HepG2 (cell line): ENCODE data around the gene MBD4. TPM values are rescaled to one million over a fixed set of nuclear protein-coding genes. Genes with fewer than 3 reads are reported as not detected.

Source experiments
- AGO1 ChIP-seq: fragments of 200-400 bp; formaldehyde crosslinking; IDR thresholded peaks from 2 replicates; pipeline ENCODE4 v1.6.1; 2017; ENCODE audit warnings: mild to moderate bottlenecking, low read depth, low read length, moderate library complexity; ENCODE audit not compliant: poor library complexity, severe bottlenecking
- ATF3 ChIP-seq: sonication (generic); formaldehyde crosslinking; IDR thresholded peaks from 2 replicates; pipeline ENCODE4 v1.4.0; 2020; ENCODE audit warnings: missing genetic modification reagents
- JUNB ChIP-seq: sonication (generic); formaldehyde crosslinking; IDR thresholded peaks from 2 replicates; pipeline ENCODE4 v1.8.0; 2022; ENCODE audit warnings: missing genetic modification reagents, mild to moderate bottlenecking, borderline replicate concordance
- MED13 ChIP-seq: sonication (generic); formaldehyde crosslinking; IDR thresholded peaks from 2 replicates; pipeline ENCODE4 v1.5.0; 2020; ENCODE audit warnings: missing genetic modification reagents
- MYNN ChIP-seq: sonication (generic); formaldehyde crosslinking; IDR thresholded peaks from 2 replicates; pipeline ENCODE4 v1.4.0; 2020; ENCODE audit warnings: mild to moderate bottlenecking, low read depth, missing genetic modification reagents
- NAIF1 ChIP-seq: sonication (generic); formaldehyde crosslinking; IDR thresholded peaks from 2 replicates; pipeline ENCODE4 v1.5.0; 2020; ENCODE audit warnings: mild to moderate bottlenecking, missing genetic modification reagents, borderline replicate concordance
- RARG ChIP-seq: sonication (generic); formaldehyde crosslinking; IDR thresholded peaks from 2 replicates; pipeline ENCODE4 v1.4.0; 2020; ENCODE audit warnings: low read depth, mild to moderate bottlenecking, missing genetic modification reagents
- THAP7 ChIP-seq: sonication (generic); formaldehyde crosslinking; IDR thresholded peaks from 2 replicates; pipeline ENCODE4 v1.8.1; 2023; ENCODE audit warnings: mild to moderate bottlenecking, missing genetic modification reagents
- ZBTB1 ChIP-seq: sonication (generic); formaldehyde crosslinking; IDR thresholded peaks from 2 replicates; pipeline ENCODE4 v1.4.0; 2020; ENCODE audit warnings: missing genetic modification reagents, borderline replicate concordance
- ZNF18 ChIP-seq: sonication (generic); formaldehyde crosslinking; IDR thresholded peaks from 2 replicates; pipeline ENCODE4 v1.8.0; 2022; ENCODE audit warnings: mild to moderate bottlenecking, missing genetic modification reagents; ENCODE audit not compliant: insufficient replicate concordance
- ZNF256 ChIP-seq: sonication (generic); formaldehyde crosslinking; conservative IDR thresholded peaks from 2 replicates; pipeline ENCODE4 v1.4.0; 2020; ENCODE audit warnings: missing genetic modification reagents
- ZNF260 ChIP-seq: sonication (generic); formaldehyde crosslinking; IDR thresholded peaks from 2 replicates; pipeline ENCODE4 v1.4.0; 2020; ENCODE audit warnings: missing genetic modification reagents, low read depth, mild to moderate bottlenecking, borderline replicate concordance
- ZNF496 ChIP-seq: sonication (generic); formaldehyde crosslinking; IDR thresholded peaks from 2 replicates; pipeline ENCODE4 v1.8.1; 2023; ENCODE audit warnings: mild to moderate bottlenecking, moderate library complexity, missing genetic modification reagents; ENCODE audit not compliant: insufficient replicate concordance
- ZNF607 ChIP-seq: sonication (generic); formaldehyde crosslinking; IDR thresholded peaks from 2 replicates; pipeline ENCODE4 v1.5.1; 2020; ENCODE audit warnings: missing genetic modification reagents, mild to moderate bottlenecking, borderline replicate concordance
- ZNF724P ChIP-seq: sonication (generic); formaldehyde crosslinking; IDR thresholded peaks from 2 replicates; pipeline ENCODE4 v1.8.0; 2022; ENCODE audit warnings: missing genetic modification reagents, borderline replicate concordance
- polyA plus RNA-seq, 8 experiments: library from polyadenylated mRNA; depleted of rRNA in 3 of 8; stranded (reverse) in 7 of 8; unstranded in 1 of 8; fragments of >200 nt; fragmentation: Illumina TruSeq in 4 of 8; extraction: Trizol in 4 of 8; gene quantifications; 2 replicates each; pipeline versions ENCODE4 v1.2.1 to v1.2.3, GENCODE V29; 2011 to 2016; ENCODE audit warnings: low read depth in 4 of 8, missing spikeins in 1 of 8, mixed read lengths in 1 of 8; ENCODE audit not compliant: insufficient read depth in 1 of 8
- total RNA-seq, 5 experiments: library from RNA; depleted of rRNA; stranded (reverse); fragments of >200 nt; fragmentation: Illumina TruSeq; extraction: Trizol; gene quantifications; 2 replicates each; pipeline ENCODE4 v1.2.3, GENCODE V29; 2016; ENCODE audit warnings: low read depth in 1 of 5
- TF ChIP-seq, protein P1 (sequence below): sonication (generic); formaldehyde crosslinking; IDR thresholded peaks from 2 replicates; pipeline ENCODE4 v1.4.0; 2020; ENCODE audit warnings: mild to moderate bottlenecking, missing genetic modification reagents
- TF ChIP-seq, protein P2 (sequence below): sonication (generic); formaldehyde crosslinking; conservative IDR thresholded peaks from 2 replicates; pipeline ENCODE4 v1.5.0; 2020; ENCODE audit warnings: missing genetic modification reagents
- TF ChIP-seq, protein P3 (sequence below): sonication (generic); formaldehyde crosslinking; IDR thresholded peaks from 2 replicates; pipeline ENCODE4 v1.5.0; 2020; ENCODE audit warnings: missing genetic modification reagents, mild to moderate bottlenecking, borderline replicate concordance
- TF ChIP-seq, protein P4 (sequence below): sonication (generic); formaldehyde crosslinking; conservative IDR thresholded peaks from 2 replicates; pipeline ENCODE4 v1.4.0; 2020; ENCODE audit warnings: mild to moderate bottlenecking, missing genetic modification reagents, moderate library complexity

The MBD4 gene
- total and polyA plus RNA-seq, 2 of the 13 experiments (the other 11 are each of a cell fraction or from before 2014, with no cell fraction given) = 14.9 to 25.3 TPM

GRCh38 chr3:129399145-129399894, 40.4 kb downstream of the MBD4 start (continued):
- no peak for TF ChIP-seq MYNN (CRISPR knock-in tag)
- TF ChIP-seq ZNF607 = no peak
- TF ChIP-seq ZBTB1 = no peak
- no peak for TF ChIP-seq ZNF496 (CRISPR knock-in tag)
- TF ChIP-seq ZNF724P (CRISPR knock-in tag) = no peak
- no peak for TF ChIP-seq THAP7 (CRISPR knock-in tag)
- TF ChIP-seq MED13 = no peak
- TF ChIP-seq ZNF256 (CRISPR knock-in tag) = 0 out of 2 replicates have a peak, but pooled peaks have one; percentile 66
- TF ChIP-seq NAIF1 (CRISPR knock-in tag) = no peak
- TF ChIP-seq RARG (CRISPR knock-in tag) = no peak
- TF ChIP-seq, protein P1, sequence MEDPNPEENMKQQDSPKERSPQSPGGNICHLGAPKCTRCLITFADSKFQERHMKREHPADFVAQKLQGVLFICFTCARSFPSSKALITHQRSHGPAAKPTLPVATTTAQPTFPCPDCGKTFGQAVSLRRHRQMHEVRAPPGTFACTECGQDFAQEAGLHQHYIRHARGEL (CRISPR knock-in tag) = no peak
- TF ChIP-seq JUNB = no peak
- TF ChIP-seq, protein P2, sequence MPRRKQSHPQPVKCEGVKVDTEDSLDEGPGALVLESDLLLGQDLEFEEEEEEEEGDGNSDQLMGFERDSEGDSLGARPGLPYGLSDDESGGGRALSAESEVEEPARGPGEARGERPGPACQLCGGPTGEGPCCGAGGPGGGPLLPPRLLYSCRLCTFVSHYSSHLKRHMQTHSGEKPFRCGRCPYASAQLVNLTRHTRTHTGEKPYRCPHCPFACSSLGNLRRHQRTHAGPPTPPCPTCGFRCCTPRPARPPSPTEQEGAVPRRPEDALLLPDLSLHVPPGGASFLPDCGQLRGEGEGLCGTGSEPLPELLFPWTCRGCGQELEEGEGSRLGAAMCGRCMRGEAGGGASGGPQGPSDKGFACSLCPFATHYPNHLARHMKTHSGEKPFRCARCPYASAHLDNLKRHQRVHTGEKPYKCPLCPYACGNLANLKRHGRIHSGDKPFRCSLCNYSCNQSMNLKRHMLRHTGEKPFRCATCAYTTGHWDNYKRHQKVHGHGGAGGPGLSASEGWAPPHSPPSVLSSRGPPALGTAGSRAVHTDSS (CRISPR knock-in tag) = no peak
- TF ChIP-seq AGO1 = no peak
- TF ChIP-seq, protein P3, sequence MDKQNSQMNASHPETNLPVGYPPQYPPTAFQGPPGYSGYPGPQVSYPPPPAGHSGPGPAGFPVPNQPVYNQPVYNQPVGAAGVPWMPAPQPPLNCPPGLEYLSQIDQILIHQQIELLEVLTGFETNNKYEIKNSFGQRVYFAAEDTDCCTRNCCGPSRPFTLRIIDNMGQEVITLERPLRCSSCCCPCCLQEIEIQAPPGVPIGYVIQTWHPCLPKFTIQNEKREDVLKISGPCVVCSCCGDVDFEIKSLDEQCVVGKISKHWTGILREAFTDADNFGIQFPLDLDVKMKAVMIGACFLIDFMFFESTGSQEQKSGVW (CRISPR knock-in tag) = no peak
- TF ChIP-seq ATF3 (CRISPR knock-in tag) = no peak
- TF ChIP-seq ZNF18 = no peak
- TF ChIP-seq ZNF260 (CRISPR knock-in tag) = no peak
- TF ChIP-seq, protein P4, sequence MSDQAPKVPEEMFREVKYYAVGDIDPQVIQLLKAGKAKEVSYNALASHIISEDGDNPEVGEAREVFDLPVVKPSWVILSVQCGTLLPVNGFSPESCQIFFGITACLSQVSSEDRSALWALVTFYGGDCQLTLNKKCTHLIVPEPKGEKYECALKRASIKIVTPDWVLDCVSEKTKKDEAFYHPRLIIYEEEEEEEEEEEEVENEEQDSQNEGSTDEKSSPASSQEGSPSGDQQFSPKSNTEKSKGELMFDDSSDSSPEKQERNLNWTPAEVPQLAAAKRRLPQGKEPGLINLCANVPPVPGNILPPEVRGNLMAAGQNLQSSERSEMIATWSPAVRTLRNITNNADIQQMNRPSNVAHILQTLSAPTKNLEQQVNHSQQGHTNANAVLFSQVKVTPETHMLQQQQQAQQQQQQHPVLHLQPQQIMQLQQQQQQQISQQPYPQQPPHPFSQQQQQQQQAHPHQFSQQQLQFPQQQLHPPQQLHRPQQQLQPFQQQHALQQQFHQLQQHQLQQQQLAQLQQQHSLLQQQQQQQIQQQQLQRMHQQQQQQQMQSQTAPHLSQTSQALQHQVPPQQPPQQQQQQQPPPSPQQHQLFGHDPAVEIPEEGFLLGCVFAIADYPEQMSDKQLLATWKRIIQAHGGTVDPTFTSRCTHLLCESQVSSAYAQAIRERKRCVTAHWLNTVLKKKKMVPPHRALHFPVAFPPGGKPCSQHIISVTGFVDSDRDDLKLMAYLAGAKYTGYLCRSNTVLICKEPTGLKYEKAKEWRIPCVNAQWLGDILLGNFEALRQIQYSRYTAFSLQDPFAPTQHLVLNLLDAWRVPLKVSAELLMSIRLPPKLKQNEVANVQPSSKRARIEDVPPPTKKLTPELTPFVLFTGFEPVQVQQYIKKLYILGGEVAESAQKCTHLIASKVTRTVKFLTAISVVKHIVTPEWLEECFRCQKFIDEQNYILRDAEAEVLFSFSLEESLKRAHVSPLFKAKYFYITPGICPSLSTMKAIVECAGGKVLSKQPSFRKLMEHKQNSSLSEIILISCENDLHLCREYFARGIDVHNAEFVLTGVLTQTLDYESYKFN = no peak
